Adrenal gland (tissue), 12 donors: ENCODE measurements around the gene DCAF15. TPM values are rescaled to one million over a fixed set of nuclear protein-coding genes. Genes with fewer than 3 reads are reported as not detected.

Experiments used
- DNase-seq, 7 donors: peaks; one replicate each; pipeline ENCODE4 v3.0.0-alpha.2; 2019 to 2020
- H3K27ac ChIP-seq, 5 donors: fragments of 200-600 bp; sonication (generic) in 4 of 5; 1 replicate in 3 of 5; 2 replicates in 2 of 5; pipeline versions ENCODE4 v1.5.1 to v1.8.0; 2016 to 2020; ENCODE audit warnings: mild to moderate bottlenecking in 1 of 5
- H3K27me3 ChIP-seq: fragments of 200-600 bp; 2 replicates; pipeline ENCODE4 v1.8.0; 2021
- H3K36me3 ChIP-seq, 2 donors: fragments of 200-600 bp; replicated peaks in 1 of 2; 1 replicate in 1 of 2; 2 replicates in 1 of 2; pipeline versions ENCODE4 v1.5.1 to v1.8.0; 2018 to 2022
- H3K4me1 ChIP-seq, 2 donors: fragments of 200-600 bp; replicated peaks in 1 of 2; 1 replicate in 1 of 2; 2 replicates in 1 of 2; pipeline versions ENCODE4 v1.5.1 to v1.8.0; 2018 to 2021
- H3K4me3 ChIP-seq, 4 donors: fragments of 200-600 bp; sonication (generic) in 3 of 4; one replicate each; pipeline ENCODE4 v1.5.1; 2016 to 2018
- H3K9me3 ChIP-seq, 3 donors: fragments of 200-600 bp; sonication (generic) in 1 of 3; replicated peaks in 1 of 3; 1 replicate in 2 of 3; 2 replicates in 1 of 3; pipeline versions ENCODE4 v1.5.1 to v1.8.0; 2016 to 2021
- POLR2A ChIP-seq, 2 donors: fragments of 450-650 bp; IDR thresholded peaks; one replicate each; pipeline ENCODE4 v1.6.1; 2017; ENCODE audit warnings: antibody characterized with exemption in 2 of 2, mild to moderate bottlenecking in 2 of 2, moderate library complexity in 1 of 2
- WGBS, 4 donors: extraction: QIAGEN DNeasy Blood & Tissue Kit in 2 of 4; methylation state at CpG; one replicate each; pipeline versions ENCODE4 v1.1.5 to v1.1.7; 2013 to 2017; 5-methylcytosine and 5-hydroxymethylcytosine counted together
- intact Hi-C, 2 donors: fragments of 100-400 bp; cut with DNase I; formaldehyde crosslinking; loops; one replicate each; pipeline versions ENCODE4 v1.14.1 to v1.15.0; 2022 to 2023
- polyA plus RNA-seq, 3 donors: library from polyadenylated mRNA; stranded (reverse); fragments of 200-250 nt in 2 of 3; fragments of 350-450 nt in 1 of 3; fragmentation: Illumina TruSeq in 1 of 3; extraction: RNeasy Lipid Tissue Mini Kit (QIAGEN cat#74804) in 1 of 3; gene quantifications; one replicate each; pipeline ENCODE4 v1.2.3, GENCODE V29; 2013 to 2014
- total RNA-seq, 9 donors: library from RNA; depleted of rRNA in 4 of 9; stranded (reverse); fragments of >200 nt in 4 of 9; fragments of 120-200 nt in 1 of 9; fragmentation: NEBNext Ultra II Directional in 1 of 9; extraction: Animal tissue kit (Norgen Biotek cat#: 25700) in 1 of 9; gene quantifications; one replicate each; pipeline versions ENCODE4 v1.1.0 to v1.2.4, GENCODE V29; 2013 to 2023
- TF ChIP-seq, protein P1 (sequence below), 6 experiments: fragments of 450-650 bp in 4 of 6; fragments of 200-600 bp in 2 of 6; sonication (generic) in 1 of 6; IDR thresholded peaks; 1 replicate in 5 of 6; 2 replicates in 1 of 6; pipeline versions ENCODE4 v1.5.1 to v1.8.0; 2016 to 2021; ENCODE audit warnings: antibody characterized with exemption in 6 of 6, mild to moderate bottlenecking in 2 of 6, moderate library complexity in 1 of 6
- donor health status: healthy with polysubstance abuse.
- donor health status: Bipolar disorder and iron deficiency.
- donor health status: DM: yes; HTN: yes; CAD: no.
- donor health status: DM: no; HTN: no; CAD: no.
- donor health status: DM: no; HTN: no; CAD: no.
- donor health status: DM: yes; HTN: yes; CAD: no.

The DCAF15 gene
- total and polyA plus RNA-seq, 12 donors = 6.7 to 147 (median 13.5) TPM

DNA sequence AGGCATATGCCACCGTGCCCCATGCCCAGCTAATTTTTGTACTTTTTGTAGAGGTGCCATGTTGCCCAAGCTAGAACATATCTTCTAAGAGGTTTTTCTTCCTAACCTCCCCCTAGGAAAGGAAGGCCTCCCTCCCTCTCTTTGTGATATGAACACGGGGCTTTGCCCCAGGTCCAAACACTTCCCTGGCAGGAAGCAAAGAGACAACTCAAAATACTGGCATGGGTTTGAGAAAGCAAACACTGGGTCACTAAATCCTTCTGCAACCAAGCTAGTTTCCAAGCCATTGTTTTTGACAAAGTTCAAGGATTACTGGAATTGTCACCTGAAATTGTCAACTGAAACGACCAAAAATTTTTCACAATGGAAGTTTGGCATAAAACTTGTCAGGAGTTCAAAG lies 37.5 kb upstream of the DCAF15 start:
- H3K27me3 ChIP-seq = no peaks in the 10 kb centered on the region
- H3K9me3 ChIP-seq = no peaks in the 10 kb centered on the region
- H3K4me3 ChIP-seq = no peak overlapping the region
- DNase-seq = no peak
- 84 to 94% (median 92%) methylated on average over 3 of the region's 3 CpGs for WGBS, 4 donors
- no peaks in the 10 kb centered on the region for H3K4me1 ChIP-seq
- peaks cover 0 to 59% of the 10 kb centered on the region in 2 donors for H3K36me3 ChIP-seq
- H3K27ac ChIP-seq = no peak overlapping the region
- no peak for TF ChIP-seq POLR2A (IDR thresholded peaks at IDR 0.05)
- TF ChIP-seq, protein P1, sequence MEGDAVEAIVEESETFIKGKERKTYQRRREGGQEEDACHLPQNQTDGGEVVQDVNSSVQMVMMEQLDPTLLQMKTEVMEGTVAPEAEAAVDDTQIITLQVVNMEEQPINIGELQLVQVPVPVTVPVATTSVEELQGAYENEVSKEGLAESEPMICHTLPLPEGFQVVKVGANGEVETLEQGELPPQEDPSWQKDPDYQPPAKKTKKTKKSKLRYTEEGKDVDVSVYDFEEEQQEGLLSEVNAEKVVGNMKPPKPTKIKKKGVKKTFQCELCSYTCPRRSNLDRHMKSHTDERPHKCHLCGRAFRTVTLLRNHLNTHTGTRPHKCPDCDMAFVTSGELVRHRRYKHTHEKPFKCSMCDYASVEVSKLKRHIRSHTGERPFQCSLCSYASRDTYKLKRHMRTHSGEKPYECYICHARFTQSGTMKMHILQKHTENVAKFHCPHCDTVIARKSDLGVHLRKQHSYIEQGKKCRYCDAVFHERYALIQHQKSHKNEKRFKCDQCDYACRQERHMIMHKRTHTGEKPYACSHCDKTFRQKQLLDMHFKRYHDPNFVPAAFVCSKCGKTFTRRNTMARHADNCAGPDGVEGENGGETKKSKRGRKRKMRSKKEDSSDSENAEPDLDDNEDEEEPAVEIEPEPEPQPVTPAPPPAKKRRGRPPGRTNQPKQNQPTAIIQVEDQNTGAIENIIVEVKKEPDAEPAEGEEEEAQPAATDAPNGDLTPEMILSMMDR (IDR thresholded peaks at IDR 0.05) = no peak
- intact Hi-C loops = no loop called here

DNA sequence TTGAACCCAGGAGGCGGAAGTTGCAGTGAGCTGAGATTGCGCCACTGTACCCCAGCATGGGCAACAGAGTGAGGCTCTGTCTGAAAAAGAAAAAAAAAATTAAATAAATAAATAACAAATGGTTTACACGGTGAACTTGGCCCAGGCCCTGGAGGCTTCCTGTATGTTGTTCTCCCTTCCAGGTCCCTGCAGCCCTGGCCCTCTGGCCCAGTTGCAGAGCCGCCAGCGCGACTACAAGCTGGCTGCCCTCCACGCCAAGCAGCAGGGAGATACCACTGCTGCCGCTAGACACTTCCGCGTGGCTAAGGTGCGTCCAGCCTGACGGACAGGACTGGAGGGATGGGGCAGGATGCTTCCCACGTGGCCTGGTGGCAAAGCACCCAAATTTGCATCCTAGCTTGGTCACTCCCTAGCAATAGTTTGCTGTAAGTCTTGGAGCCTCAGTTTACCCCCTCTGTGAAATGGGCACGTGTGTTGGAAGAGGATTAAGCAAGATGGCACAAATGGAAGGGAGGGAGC lies 34.4 kb upstream of the DCAF15 start:
- WGBS, 4 donors = 67 to 85% (median 79%) methylated on average over 6 to 14 of the region's 14 CpGs
- DNase-seq = peak in 3 of 7 donors; percentile 32 to 57 (median 41)
- peaks cover 0 to 66% of the 10 kb centered on the region in 2 donors for H3K36me3 ChIP-seq
- no peak for TF ChIP-seq POLR2A (IDR thresholded peaks at IDR 0.05)
- TF ChIP-seq, protein P1 (IDR thresholded peaks at IDR 0.05) = no peak
- no peak overlapping the region for H3K4me3 ChIP-seq
- no peaks in the 10 kb centered on the region for H3K4me1 ChIP-seq
- H3K27ac ChIP-seq = no peak overlapping the region
- no peaks in the 10 kb centered on the region for H3K27me3 ChIP-seq
- intact Hi-C loops = no loop called here
- H3K9me3 ChIP-seq = no peaks in the 10 kb centered on the region

DNA sequence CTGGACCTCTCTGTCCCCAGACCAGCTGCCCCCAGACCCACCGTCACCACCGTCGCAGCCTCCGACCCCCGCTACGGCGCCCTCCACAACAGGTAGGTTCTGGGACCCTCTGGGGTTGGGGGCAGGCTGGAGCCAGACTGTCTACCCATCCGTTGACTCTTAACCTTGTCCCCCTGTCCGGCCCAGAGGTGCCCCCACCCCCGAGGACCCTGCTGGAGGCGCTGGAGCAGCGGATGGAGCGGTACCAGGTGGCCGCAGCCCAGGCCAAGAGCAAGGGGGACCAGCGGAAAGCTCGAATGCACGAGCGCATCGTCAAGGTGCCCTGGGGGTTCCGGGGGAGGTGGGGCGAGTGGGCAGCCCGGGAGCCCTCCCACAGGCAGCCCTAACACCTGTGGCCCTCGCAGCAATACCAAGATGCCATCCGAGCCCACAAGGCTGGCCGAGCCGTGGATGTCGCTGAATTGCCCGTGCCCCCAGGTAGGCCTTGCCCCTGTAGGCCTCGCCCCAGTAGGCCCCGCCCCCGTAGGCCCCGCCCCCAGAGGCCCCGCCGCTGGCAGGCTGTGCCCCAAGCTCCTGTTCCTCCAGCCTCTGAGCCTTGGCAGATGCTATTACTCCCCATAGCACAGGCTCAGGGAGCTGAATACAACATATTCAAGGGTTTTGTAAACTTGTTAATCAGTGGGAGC lies 33.4 kb upstream of the DCAF15 start:
- no peaks in the 10 kb centered on the region for H3K27me3 ChIP-seq
- H3K4me1 ChIP-seq = no peaks in the 10 kb centered on the region
- peaks cover 0 to 66% of the 10 kb centered on the region in 2 donors for H3K36me3 ChIP-seq
- DNase-seq = no peak
- WGBS, 4 donors = 90 to 95% (median 93%) methylated on average over 11 to 34 of the region's 34 CpGs
- H3K27ac ChIP-seq = no peak overlapping the region
- intact Hi-C loops = no loop called here
- TF ChIP-seq, protein P1 (IDR thresholded peaks at IDR 0.05) = no peak
- TF ChIP-seq POLR2A (IDR thresholded peaks at IDR 0.05) = no peak
- H3K4me3 ChIP-seq = no peak overlapping the region
- no peaks in the 10 kb centered on the region for H3K9me3 ChIP-seq

DNA sequence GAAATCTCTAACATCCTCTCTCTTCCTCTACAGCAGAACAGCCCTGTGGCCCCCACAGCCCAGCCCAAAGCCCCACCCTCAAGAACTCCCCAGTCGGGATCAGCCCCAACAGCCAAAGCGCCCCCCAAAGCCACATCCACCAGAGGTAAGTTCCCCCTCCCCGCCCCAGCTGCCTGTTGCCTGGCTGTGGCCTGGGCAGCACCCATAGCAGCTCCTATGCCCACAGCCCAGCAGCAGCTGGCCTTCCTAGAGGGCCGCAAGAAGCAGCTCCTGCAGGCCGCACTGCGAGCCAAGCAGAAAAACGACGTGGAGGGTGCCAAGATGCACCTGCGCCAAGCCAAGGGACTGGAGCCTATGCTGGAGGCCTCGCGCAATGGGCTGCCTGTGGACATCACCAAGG lies 31.8 kb upstream of the DCAF15 start:
- Histone ChIP-seq H3K27ac (no peak overlapping the region), H3K4me1 (no peaks in the 10 kb centered on the region), H3K27me3 (no peaks in the 10 kb centered on the region), H3K36me3 (peaks cover 0 to 62% of the 10 kb centered on the region in 2 donors), H3K9me3 (no peaks in the 10 kb centered on the region), H3K4me3 (no peak overlapping the region)
- TF ChIP-seq POLR2A (IDR thresholded peaks at IDR 0.05) = no peak
- TF ChIP-seq, protein P1 (IDR thresholded peaks at IDR 0.05) = no peak
- WGBS, 4 donors = 97 to 100% (median 99%) methylated on average over 1 to 11 of the region's 11 CpGs
- intact Hi-C loops = no loop called here
- no peak for DNase-seq
